Frontal cortex (tissue), 4 donors: ENCODE data around the gene KHDRBS2. TPM values are rescaled to one million over a fixed set of nuclear protein-coding genes. Genes with fewer than 3 reads are reported as not detected.
A peak's percentile ranks its signal among the peaks of the same experiment; 100 is the strongest.
"Not testable (repeated sequence)": the region's sequence is repeated elsewhere in the genome, so short reads cannot be mapped to it uniquely, and the experiment has no call there.

Experiments
- DNase-seq, 2 donors: peaks; one replicate each; pipeline ENCODE4 v3.0.0; 2012; ENCODE audit warnings: low spot score in 2 of 2
- FAIRE-seq: peaks from 2 replicates; lab custom pipeline; 2012; peaks lifted over from hg19 to GRCh38; lab: Jason Lieb, UNC
- total RNA-seq: library from RNA; depleted of rRNA; stranded (reverse); fragments of >200 nt; gene quantifications from one replicate; pipeline ENCODE4 v1.2.3, GENCODE V29; 2014
- donor health status: control.
- donor health status: control.
- donor health status: control.

KHDRBS2 gene
- total RNA-seq, 1 donor from 2014 or later = 62.4 TPM

GRCh38 chr6:61894536-61894935, 391.5 kb downstream of the KHDRBS2 start:
- FAIRE-seq (no peak), DNase-seq (no peak)

- FAIRE-seq = no peak
- DNase-seq = no peak
Measured at GRCh38 chr6:61887423-61887822, 398.6 kb downstream of the KHDRBS2 start.

GRCh38 chr6:61886608-61887259, 399.3 kb downstream of the KHDRBS2 start:
- FAIRE-seq = no peak
- DNase-seq = no peak

- no peak for DNase-seq
- FAIRE-seq = no peak
Measured at GRCh38 chr6:61869632-61870400, 416.2 kb downstream of the KHDRBS2 start.

- DNase-seq (no peak), FAIRE-seq (no peak)
Measured at GRCh38 chr6:61868507-61869080, 417.4 kb downstream of the KHDRBS2 start.

- DNase-seq (no peak), FAIRE-seq (no peak)
Measured at GRCh38 chr6:61867635-61868034, 418.4 kb downstream of the KHDRBS2 start.

- DNase-seq (no peak), FAIRE-seq (no peak)
Measured at GRCh38 chr6:61857541-61857940, 428.5 kb downstream of the KHDRBS2 start.

GRCh38 chr6:61841958-61842357, 444.1 kb downstream of the KHDRBS2 start:
- DNase-seq = no peak
- no peak for FAIRE-seq

GRCh38 chr6:61835237-61835636, 450.8 kb downstream of the KHDRBS2 start:
- DNase-seq (no peak), FAIRE-seq (no peak)

- DNase-seq (no peak), FAIRE-seq (no peak)
Measured at GRCh38 chr6:61833176-61833755, 452.8 kb downstream of the KHDRBS2 start.

- no peak for FAIRE-seq
- DNase-seq = no peak
Measured at GRCh38 chr6:61817716-61818115, 468.3 kb downstream of the KHDRBS2 start.

GRCh38 chr6:61810047-61810446, 476.0 kb downstream of the KHDRBS2 start:
- FAIRE-seq = no peak
- no peak for DNase-seq

- DNase-seq (peak; percentile 1 to 5), FAIRE-seq (peak; percentile 81)
Measured at GRCh38 chr6:61809004-61809595, 476.9 kb downstream of the KHDRBS2 start.

GRCh38 chr6:61787998-61788397, 498.0 kb downstream of the KHDRBS2 start:
- DNase-seq (no peak), FAIRE-seq (no peak)

GRCh38 chr6:61769446-61769845, 516.6 kb downstream of the KHDRBS2 start:
- DNase-seq, FAIRE-seq: not testable (repeated sequence)

GRCh38 chr6:61755739-61756138, 530.3 kb downstream of the KHDRBS2 start:
- no peak for DNase-seq
- no peak for FAIRE-seq

- DNase-seq = no peak
- no peak for FAIRE-seq
Measured at GRCh38 chr6:61751986-61752385, 534.0 kb downstream of the KHDRBS2 start.

- no peak for FAIRE-seq
- DNase-seq = no peak
Measured at GRCh38 chr6:61745994-61746393, 540.0 kb downstream of the KHDRBS2 start.

GRCh38 chr6:61711849-61712248, 574.2 kb downstream of the KHDRBS2 start:
- DNase-seq (no peak), FAIRE-seq (no peak)

- FAIRE-seq = no peak
- no peak for DNase-seq
Measured at GRCh38 chr6:61688165-61688564, 597.9 kb downstream of the KHDRBS2 start.
